ENCODE measurements around the gene LRRC56.

The LRRC56 gene

GRCh38 chr11:595400-595799, 58.1 kb downstream of the LRRC56 start:
- no peak overlapping the region for H3K4me3 ChIP-seq (ENCODE audit: low read depth, low read length)
- TF ChIP-seq CTCF (IDR thresholded peaks at IDR 0.05; ENCODE audit: low read depth, low read length), result no peak

- no peak for TF ChIP-seq CTCF (IDR thresholded peaks at IDR 0.05; ENCODE audit: low read depth, low read length)
- H3K4me3 ChIP-seq (ENCODE audit: low read depth, low read length), result no peak overlapping the region
These were observed 59.0 kb downstream of the LRRC56 start for GRCh38 chr11:596374-596773.

- H3K4me3 ChIP-seq (ENCODE audit: low read depth, low read length), result no peak overlapping the region
- no peak for TF ChIP-seq CTCF (IDR thresholded peaks at IDR 0.05; ENCODE audit: low read depth, low read length)
These were observed 59.9 kb downstream of the LRRC56 start for GRCh38 chr11:597166-597725.

GRCh38 chr11:598005-598680, 60.8 kb downstream of the LRRC56 start:
- no peak overlapping the region for H3K4me3 ChIP-seq (ENCODE audit: low read depth, low read length)
- TF ChIP-seq CTCF (IDR thresholded peaks at IDR 0.05; ENCODE audit: low read depth, low read length), result no peak

GRCh38 chr11:601573-602245, 64.4 kb downstream of the LRRC56 start:
- H3K4me3 ChIP-seq (ENCODE audit: low read depth, low read length), result no peak overlapping the region
- no peak for TF ChIP-seq CTCF (IDR thresholded peaks at IDR 0.05; ENCODE audit: low read depth, low read length)

GRCh38 chr11:603154-603553, 65.8 kb downstream of the LRRC56 start:
- H3K4me3 ChIP-seq (ENCODE audit: low read depth, low read length), result no peak overlapping the region
- TF ChIP-seq CTCF (IDR thresholded peaks at IDR 0.05; ENCODE audit: low read depth, low read length), result no peak

Measured in WI38 (cell line).